Stimulated activated CD8-positive, alpha-beta memory T cell treated with anti-CD3 and anti-CD28 coated beads, Interleukin-12 subunit alpha, Interleukin-12 subunit beta, amount 100 ng/mL, for 4 hours (primary cell): ENCODE measurements around the gene HDAC3.
"Not testable (repeated sequence)": the region's sequence is repeated elsewhere in the genome, so short reads cannot be mapped to it uniquely, and the experiment has no call there.

ENCODE experiments used
- DNase-seq: peaks from one replicate; pipeline ENCODE4 v3.0.0-alpha.2; 2020; ENCODE audit warnings: low read depth

The HDAC3 gene

DNA sequence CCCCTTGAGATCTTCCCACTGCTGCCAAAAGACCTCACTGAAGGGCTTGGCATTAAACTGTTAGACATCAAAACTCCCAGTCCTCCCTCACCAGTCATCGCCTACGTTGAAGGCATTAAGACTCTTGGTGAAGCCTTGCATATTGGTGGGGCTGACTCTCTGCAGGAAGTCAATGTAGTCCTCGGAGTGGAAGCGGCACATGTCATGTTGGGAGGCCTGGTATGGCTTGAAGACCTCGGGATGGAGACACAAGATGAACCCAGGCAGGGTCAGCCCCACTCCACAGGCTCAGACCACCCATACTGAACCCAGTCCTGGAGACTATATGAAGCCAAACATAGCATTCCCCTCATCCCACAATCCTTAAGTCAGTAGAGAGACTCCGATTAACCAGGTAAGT, 1.9 kb downstream of the HDAC3 start:
- no peak for DNase-seq

DNA sequence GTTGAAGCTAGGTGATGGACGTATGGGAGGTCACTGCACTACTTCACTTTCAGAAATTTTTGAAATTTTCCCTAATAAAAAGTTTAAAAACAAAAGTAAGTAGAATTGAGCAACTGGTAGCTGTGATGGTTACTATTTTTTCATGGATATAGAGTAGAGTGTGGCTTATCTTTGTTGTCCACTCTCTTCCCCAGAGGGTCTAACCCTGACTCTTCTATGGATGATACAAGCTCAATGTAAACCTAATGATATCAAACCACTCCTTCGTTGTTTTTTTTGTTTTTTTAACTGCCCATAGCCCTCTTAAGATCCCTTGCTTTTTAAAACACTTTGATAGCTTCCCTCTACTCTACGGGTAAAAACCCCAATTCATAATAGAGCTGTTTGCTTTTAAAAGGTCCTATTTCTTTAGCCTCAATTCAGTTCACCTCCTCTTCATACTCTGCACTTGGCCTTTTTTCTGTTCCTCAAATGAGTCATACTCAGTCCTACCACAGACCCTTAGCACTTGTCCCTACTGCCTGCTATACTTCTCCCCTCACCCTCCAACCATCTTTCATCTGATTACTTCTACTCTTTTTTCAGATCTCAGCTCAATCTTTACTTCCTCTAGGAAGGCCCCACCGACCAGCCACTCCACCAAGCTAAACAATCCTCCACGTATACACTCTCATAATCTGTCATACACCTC, 2.6 kb downstream of the HDAC3 start:
- DNase-seq, result no peak

DNA sequence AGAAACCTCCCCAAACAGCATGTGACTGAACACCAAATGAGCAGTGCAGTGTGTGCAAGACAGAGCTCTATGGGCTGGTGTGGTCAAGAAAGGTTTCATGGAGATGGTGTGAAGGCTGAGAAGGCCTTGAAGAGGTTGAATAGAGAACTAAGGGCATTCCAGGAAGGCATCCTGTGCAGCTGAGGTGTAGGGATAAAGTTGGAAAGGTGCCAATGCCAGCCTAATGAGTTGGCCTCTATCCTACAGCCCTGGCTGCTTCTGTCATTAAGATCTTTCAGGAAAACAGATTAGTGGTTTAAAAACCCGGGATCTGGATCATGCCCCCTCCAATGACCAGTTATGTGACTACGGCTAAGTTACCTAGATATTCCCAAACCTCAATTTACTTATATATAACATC, 4.0 kb downstream of the HDAC3 start:
- no peak for DNase-seq

DNA sequence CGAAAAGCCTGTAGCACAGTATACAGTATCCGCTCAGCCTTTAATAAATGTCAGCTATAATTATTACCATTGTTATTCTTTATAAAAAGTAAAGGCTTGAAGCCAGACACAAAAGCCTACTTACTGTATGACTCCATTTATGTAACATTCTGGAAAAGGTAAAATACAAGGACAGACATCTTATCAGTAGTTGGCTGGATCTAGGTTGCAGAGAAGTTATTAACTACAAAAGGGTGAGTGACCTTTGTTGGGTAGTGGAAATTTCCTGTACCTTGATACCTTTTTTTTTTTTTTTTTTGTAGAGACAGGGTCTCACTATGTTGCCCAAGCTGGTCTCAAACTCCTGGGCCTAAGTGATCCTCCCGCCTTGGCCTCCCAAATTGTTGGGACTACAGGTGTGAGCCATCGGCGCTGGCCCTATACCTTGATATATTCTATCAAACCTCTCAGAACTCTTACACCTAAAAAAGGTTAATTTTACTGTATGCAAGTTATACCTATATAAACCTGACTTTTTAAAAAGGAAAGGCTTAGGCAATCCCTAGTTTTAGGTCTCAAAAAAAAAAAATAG, 6.0 kb downstream of the HDAC3 start:
- DNase-seq, result no peak

DNA sequence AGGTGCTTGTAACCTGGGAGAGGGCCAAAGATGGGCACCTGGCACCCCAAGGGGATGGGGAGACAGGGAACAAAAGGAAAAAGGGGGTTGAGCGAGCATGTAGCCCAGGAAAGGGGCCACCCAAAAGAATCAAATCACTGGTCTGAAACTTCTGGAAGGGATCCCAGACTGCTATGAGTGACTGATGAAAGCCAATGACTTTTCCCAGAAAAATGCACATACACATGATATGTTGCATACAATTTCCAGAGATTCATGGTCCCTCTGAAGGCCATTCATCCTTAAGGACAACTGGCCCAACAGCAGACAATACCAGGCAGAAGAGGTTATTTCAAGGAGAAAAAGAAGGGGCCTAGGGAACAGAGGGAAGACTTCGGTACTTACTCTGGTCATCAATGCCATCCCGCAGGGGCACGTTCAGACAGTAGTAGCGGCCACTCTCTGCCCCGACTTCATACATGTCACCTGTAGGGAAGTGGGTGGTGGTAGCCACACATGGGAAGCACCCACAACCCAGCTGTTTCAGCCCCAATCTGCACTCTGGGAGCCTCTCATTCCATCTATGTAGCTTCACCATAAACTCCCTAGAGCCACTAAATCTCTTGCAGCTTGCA, 8.4 kb downstream of the HDAC3 start:
- DNase-seq, result no peak

DNA sequence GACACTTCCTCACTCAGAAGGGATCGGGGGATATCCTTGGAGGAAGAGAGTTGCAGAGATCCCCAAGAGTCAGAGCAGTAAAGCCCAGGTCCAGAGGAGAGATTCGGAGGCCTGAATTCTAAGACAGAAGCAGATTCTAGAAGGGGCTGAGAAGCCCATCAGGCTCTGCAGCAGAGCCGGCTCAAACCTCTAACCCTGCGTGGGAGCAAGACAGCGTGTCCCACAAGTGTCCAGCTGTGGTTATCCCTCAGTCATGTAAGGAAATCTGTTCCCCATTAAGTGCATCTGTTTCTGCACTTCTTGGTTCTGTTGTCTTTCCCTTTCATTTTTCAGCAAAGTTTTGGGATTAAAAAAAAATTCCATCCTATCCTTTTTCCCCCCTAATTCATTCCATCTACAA, 13.0 kb downstream of the HDAC3 start:
- no peak for DNase-seq

DNA sequence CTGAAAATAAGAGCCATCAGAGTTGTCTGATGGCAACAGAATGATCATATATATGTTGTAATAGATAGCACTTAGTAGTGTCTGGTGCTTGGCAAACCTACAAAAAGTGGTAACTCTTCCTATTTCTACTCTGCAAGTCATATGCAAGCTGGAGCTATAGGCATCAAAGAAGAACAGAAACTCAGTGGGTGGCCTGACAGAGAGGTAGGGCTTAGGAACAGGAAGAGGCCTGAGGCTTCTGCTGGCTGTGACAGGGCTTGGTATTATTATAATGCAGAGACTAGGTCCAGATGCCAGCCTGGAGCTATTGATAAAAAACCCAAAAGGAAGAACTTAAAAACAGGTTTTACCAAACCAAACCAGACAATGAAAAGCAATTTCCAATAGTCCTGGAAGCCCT, 13.5 kb downstream of the HDAC3 start:
- no peak for DNase-seq

DNA sequence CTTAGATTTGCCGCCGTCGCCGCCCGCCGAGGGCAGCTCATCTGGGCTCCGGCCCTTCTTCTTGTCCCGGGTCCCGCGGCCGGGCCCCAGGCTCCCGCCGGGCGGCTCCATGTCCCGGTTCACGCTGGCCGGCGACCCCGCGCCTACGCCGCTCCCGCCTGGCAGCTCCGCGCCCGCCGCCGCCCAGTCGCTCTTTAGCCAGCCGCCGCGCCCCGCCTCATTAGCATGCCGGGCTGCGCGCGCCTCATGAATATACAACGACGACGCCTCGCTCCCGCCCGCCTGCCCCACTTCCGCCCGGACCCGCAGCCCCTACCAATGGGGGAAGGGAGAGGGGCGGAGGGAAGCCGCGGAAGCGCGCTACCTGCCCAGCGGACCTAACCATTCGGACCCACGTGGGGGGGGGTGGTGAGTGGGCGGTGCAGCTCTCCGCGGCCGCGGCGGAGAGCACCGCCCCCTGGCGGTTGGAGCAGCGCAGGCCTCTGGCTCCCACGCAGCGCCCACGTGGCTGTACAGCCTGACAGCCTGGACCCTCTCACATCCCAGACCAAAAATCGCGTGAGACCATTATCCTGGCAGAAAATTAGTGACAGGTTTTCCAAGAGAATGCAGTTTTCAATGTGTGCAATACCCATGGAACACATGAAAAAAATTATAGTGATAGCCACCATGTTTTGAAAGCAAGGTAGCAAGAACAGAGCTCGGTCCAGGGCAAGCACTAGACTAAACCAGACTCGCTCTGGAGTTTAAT, 17.7 kb downstream of the HDAC3 start, which contains the start of gene DIAPH1:
Gene DIAPH1 (minus strand): TSS at position 197 of the 751 bp plus-strand sequence. CDS start 86 bp downstream, at position 111.
- peak; percentile 99 for DNase-seq

DNA sequence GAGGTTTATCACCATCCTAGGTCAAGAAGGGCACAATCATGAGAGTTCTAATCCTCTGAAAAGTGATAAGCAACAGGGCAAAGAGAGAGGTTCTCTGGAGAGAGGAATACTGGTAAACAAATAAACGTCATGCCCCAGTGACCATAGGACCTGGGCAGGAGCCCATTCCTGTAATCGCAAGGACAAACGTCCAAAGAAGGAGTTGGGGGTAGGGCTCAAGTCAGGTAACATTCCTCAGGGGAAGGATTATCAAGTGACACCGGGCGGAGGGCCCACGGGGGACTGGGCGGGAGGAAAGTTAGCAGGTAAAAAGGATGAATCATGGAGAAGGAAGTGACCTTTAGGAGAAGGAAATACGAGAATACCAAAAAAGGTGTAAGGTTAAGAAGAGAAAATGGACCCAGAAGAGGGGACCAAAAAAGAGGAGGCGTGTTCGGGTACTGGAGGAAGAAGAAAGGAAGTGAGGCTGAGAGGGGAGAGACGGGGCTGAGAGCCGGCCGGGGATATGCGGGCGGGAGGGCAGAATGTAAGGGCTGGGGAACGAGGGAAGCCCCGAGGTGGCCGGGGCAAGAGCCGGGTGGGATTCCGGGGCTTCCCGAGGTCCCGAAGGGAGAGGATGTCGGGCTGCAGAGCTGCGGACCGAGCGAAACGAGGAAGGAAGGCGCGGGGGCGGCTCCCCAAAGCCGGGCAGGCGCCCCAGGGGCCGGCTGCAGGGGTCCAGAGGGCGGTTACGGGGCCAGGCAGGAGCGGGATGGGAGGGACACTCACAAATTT, 18.4 kb downstream of the HDAC3 start:
- peak; percentile 39 for DNase-seq

DNA sequence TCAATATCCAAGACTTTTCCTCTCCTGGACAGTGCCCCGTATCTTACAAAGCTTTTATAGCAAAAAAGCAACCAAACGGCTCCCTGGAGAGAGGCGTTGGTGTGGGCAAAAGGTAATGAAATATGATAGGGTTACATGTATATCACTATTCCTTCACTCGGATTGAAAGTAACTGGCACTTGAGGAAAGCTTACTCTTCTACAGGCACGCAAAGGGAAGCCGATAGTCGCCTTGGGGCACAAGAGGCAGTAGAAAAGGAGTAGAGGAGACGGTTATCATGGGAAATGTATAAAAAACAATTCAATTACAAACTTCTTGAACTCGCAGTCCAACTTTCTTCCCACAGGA, 19.0 kb downstream of the HDAC3 start:
- DNase-seq, result no peak

DNA sequence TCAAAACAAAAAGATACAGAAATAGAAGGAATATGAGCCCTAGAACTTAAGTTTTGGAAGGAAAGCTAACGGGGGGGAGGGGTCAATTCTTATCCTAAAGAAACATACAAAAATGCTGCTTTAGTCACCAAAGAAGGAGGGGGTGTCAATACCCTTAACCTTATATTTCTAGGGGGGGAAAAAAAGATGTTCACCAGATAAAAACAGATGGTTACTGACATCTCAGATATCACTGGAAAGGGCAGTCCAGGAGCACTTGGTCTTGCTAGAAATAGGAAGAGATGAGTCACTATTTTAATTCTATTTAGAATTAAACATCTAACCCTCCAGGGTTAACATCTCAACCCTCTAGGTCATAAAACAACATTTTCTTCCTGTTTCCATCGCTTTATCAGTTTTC, 19.5 kb downstream of the HDAC3 start:
- no peak for DNase-seq

DNA sequence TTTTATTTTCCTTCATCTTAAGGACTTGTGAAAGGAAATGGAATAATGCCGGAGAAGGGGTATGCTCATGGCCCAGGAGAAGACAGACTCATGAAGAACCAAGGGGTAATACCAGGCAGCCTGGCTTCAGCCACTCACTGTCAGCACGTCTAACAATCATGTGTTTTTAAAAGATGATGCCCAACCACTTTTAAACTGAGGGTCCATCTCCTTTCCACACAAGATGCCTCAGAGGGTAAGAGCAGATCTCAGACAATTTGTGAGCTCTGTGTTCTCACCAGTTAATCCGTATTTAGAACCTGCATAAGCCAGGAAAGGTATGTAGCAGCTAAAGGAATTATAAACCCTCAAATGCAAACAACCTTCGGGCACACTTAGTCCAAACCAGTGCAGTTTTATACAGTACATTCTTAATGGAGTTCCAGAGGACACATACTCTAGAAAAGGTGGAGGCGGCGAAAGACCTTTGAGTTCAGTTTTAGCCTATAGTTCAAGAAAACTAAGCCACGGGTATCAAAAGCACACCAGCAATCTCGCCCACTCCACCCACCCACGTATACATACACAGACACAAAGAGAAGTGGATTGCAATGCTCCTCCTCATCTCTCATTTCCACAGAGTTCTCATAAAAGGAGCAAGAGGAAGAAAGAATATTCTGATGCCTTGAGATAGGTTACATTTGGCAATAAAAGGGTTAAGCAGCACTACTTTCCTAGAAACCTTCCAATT, 20.5 kb downstream of the HDAC3 start:
- DNase-seq, result no peak

DNA sequence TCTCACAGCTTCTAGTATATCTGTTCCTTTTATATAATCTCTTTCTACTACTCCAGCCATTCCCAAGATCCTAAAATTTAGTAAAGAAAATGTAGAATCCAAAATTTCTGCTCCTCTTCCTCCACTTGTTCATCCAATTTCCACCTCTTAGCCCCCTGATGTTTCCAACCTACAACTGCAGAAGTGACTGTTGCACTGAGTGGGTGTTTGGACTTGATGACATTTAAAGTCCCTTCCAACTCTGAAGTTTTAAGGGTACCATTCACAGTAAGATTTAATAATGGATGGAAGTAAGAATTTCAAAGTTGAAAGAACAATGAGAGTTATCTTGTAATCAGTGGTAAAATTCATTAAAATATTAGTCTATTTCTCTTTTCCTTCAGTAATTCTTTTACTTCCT, 23.3 kb downstream of the HDAC3 start:
- DNase-seq, result no peak

DNA sequence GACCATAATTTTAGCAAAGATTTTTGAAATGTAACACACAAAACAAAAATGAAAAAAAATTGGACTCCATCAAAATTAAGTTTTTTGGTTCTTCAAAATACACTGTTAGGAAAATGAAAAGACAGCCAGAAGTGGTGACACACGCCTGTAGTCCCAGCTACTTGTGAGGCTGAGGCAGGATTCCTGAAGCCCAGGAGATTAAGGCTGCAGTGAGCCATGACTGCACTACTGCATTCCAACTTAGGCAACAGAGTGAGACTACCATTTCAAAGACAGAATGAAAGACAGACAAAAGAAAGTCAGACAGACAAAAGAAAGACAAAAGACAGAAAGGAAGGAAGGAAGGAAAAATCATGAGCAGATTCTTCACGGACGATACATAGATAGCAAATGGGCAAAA, 25.4 kb downstream of the HDAC3 start:
- no peak for DNase-seq

DNA sequence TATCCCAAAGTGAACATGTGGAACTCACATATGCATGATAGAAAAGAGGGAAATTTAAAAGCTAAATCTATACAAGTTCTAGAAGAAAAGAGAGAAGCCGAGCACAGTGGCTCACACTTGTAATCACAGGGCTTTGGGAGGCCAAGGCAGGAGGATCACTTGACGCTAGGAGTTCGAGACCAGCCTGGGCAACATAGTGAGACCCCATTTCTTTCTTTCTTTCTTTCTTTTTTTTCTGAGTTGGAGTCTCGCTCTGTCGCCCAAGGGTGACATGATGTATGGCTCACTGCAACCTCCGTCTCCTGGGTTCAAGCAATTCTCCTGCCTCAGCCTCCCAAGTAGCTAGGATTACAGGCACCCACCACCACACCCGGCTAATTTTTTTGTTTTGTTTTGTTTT, 26.7 kb downstream of the HDAC3 start:
- not testable (repeated sequence) for DNase-seq

DNA sequence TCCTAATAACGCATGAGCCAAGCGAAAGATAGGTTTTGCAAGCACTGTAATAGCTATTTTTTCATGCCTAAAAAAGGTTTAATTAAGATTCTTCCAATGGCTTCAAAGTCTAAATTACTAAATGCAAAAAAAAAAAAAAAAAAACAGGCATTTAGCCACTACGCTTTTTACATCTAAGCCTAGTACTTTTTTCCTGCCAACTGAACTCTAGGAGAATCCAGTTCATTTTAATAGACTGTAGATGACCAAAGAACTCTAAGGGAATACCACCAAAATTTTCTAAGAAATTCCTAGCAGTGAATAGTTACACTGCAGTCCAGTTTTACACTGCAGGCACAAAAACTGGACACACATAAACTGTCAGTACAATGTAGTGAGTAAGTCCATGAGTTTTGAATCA, 27.6 kb downstream of the HDAC3 start:
- no peak for DNase-seq

DNA sequence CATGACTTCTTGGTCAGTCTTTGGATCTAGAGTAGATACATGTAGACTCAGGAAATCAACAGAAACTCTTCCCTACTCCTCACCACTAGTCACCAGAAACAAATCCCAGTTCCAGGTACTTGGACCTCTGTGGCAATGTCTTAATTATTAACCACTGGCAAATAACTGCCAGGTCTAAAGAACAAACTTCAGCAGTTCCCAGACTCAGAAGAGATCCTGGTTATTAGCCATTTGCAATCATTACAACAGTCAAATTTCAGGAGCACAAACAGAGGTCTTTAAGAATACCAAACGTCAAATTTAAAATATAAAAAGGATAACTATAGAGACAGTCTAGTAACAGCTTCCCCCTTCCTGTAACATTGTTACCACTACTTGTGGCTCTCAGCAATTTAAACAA, 28.1 kb downstream of the HDAC3 start:
- DNase-seq, result no peak

DNA sequence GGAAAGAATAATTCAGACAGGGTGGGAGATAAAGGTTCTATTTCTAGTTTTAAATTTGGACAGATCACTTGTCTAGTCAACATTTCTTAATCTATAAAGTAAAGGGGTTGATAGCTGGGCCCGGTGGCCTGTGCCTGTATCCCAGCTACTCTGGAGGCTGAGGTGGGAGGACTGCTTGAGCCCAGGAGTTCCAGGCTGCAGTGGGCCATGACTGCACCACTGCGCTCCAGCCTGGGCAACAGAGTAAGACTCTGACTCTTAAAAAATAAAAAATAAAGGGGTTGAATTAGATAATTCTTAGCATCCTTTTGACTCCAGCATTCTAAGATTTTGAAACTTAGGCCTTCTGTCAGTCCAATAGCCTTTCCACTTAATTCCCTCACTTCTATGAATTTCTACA, 28.6 kb downstream of the HDAC3 start:
- no peak for DNase-seq

DNA sequence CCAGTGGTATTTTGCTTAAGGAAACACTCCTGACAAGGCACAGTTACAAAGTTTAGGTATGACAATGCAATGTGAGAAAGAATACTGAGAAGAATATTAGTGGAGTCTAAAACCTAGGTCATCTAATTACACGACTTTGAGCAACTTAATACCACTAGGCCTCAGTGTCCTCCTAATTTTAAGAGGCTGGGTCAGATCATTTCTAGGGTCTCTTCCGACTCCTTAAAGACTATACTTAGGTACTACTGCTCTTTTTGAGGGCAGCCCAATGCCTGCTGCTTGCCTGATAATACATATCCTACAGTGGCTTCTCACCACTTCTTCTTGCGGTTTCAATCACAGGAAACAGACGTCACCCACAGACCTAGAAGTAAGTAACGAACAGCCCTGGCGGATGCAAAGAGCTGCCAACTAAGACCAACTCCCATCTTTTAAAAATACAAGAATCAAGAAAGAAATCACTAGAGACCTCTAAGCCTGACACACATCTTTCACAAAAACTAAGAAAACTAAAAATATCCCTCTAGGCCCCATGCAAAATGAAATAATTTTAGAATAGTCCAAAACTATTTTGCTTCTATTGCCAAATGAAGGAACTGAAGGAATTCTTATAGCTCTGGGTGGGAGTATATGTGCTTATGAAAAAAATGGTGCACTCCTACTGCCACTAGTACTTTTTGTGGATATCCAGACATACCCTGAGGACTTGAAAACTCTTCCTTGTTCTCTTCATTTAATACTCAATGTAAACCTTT, 30.9 kb downstream of the HDAC3 start:
- peak; percentile 45 for DNase-seq

DNA sequence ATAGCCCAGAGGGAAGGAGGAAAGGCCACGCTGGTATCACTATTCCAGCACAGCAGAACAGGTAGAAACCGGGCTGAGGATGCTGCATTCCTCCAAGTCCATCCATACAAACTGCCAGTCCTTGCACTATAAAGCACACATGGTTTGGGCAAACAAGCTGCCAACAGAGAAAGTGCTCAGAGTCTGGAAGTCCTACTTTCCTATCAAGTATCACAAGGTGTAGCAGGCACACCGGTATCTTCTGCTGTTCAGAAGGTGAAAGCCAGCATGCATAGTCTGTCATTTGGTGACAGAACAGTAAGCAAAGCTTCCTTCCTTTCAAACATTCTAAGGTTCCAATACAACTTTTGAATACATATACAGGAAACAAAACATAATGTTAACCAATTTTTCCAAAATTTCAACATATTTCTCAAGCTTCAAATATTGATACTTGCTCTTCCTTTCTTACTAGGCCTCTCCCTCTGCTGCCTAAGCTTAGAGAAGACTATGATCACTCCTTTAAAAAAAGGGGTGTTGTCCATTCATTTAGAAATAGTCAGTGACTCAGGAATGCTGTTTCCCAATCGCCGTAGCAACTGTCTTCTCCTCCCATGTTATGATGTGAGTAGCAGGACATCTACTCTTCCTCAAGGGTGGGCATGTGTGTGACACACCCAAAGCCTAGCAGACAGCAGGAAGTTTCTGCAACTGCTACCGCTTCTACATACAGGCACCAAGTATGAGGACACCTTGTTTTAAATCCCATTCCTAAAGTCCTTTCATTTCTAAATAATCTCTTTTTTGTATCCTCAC, 32.5 kb downstream of the HDAC3 start:
- DNase-seq, result no peak
